ENCODE measurements around the gene INPP4B. TPM values are rescaled to one million over a fixed set of nuclear protein-coding genes. Genes with fewer than 3 reads are reported as not detected.

The INPP4B gene
- total RNA-seq, 1 donor = 54.2 TPM

- H3K4me3 ChIP-seq (ENCODE audit: low read depth, low read length) = no peak overlapping the region
- DNase-seq (ENCODE audit: low read depth) = no peak
- no peak for TF ChIP-seq CTCF (IDR thresholded peaks at IDR 0.05; ENCODE audit: insufficient read depth, low read length)
These were observed 44.1 kb downstream of the INPP4B start for GRCh38 chr4:142801966-142802365.

GRCh38 chr4:142781114-142781513 lies 65.0 kb downstream of the INPP4B start:
- no peak for TF ChIP-seq CTCF (IDR thresholded peaks at IDR 0.05; ENCODE audit: insufficient read depth, low read length)
- no peak for DNase-seq (ENCODE audit: low read depth)
- H3K4me3 ChIP-seq (ENCODE audit: low read depth, low read length) = no peak overlapping the region

- no peak overlapping the region for H3K4me3 ChIP-seq (ENCODE audit: low read depth, low read length)
- peak; percentile 54 for DNase-seq (ENCODE audit: low read depth)
- no peak for TF ChIP-seq CTCF (IDR thresholded peaks at IDR 0.05; ENCODE audit: insufficient read depth, low read length)
These were observed 67.2 kb downstream of the INPP4B start for GRCh38 chr4:142778900-142779299.

- TF ChIP-seq CTCF (IDR thresholded peaks at IDR 0.05; ENCODE audit: insufficient read depth, low read length) = no peak
- no peak overlapping the region for H3K4me3 ChIP-seq (ENCODE audit: low read depth, low read length)
- DNase-seq (ENCODE audit: low read depth) = peak; percentile 47
These were observed 67.7 kb downstream of the INPP4B start for GRCh38 chr4:142778430-142778829.

GRCh38 chr4:142777045-142777743 lies 68.9 kb downstream of the INPP4B start:
- TF ChIP-seq CTCF (IDR thresholded peaks at IDR 0.05; ENCODE audit: insufficient read depth, low read length) = no peak
- DNase-seq (ENCODE audit: low read depth) = no peak
- H3K4me3 ChIP-seq (ENCODE audit: low read depth, low read length) = no peak overlapping the region

- no peak for DNase-seq (ENCODE audit: low read depth)
- TF ChIP-seq CTCF (IDR thresholded peaks at IDR 0.05; ENCODE audit: insufficient read depth, low read length) = no peak
- H3K4me3 ChIP-seq (ENCODE audit: low read depth, low read length) = no peak overlapping the region
These were observed 70.1 kb downstream of the INPP4B start for GRCh38 chr4:142776026-142776425.

GRCh38 chr4:142773505-142773904 lies 72.6 kb downstream of the INPP4B start:
- H3K4me3 ChIP-seq (ENCODE audit: low read depth, low read length) = no peak overlapping the region
- DNase-seq (ENCODE audit: low read depth) = no peak
- no peak for TF ChIP-seq CTCF (IDR thresholded peaks at IDR 0.05; ENCODE audit: insufficient read depth, low read length)
